LHCN-M2 (cell line): ENCODE data around the gene YAF2. TPM values are rescaled to one million over a fixed set of nuclear protein-coding genes. Genes with fewer than 3 reads are reported as not detected.

Experiments
- DNase-seq: peaks from one replicate; pipeline ENCODE4 v3.0.0-alpha.2; 2012; ENCODE audit warnings: low read depth
- polyA plus RNA-seq: library from polyadenylated mRNA; unstranded; fragments of >200 nt; gene quantifications from one replicate; pipeline ENCODE4 v1.2.1, GENCODE V29; 2012; ENCODE audit warnings: missing spikeins
- total RNA-seq: library from RNA; depleted of rRNA; stranded (reverse); fragments of >200 nt; gene quantifications from 2 replicates; pipeline ENCODE4 v1.2.3, GENCODE V29; 2014; rRNA removed

The YAF2 gene
- 17.7 and 17.8 TPM in 2 replicates for total RNA-seq
- polyA plus RNA-seq, result 11.7 TPM

- peak; percentile 79 for DNase-seq
Observed at GRCh38 chr12:42238240-42239140, at the start of gene YAF2. TSS of gene YAF2 (minus strand) at chr12:42238248. CDS start at chr12:42238180, 68 bp downstream.

- DNase-seq, result no peak
Observed at GRCh38 chr12:42286741-42287140, 48.7 kb upstream of the YAF2 start.

GRCh38 chr12:42285431-42285830 lies 47.4 kb upstream of the YAF2 start:
- no peak for DNase-seq

GRCh38 chr12:42284876-42285275 lies 46.8 kb upstream of the YAF2 start:
- DNase-seq, result no peak

GRCh38 chr12:42284157-42284556 lies 46.1 kb upstream of the YAF2 start:
- no peak for DNase-seq

- no peak for DNase-seq
Observed at GRCh38 chr12:42283739-42284138, 45.7 kb upstream of the YAF2 start.

- DNase-seq, result no peak
Observed at GRCh38 chr12:42282294-42282693, 44.2 kb upstream of the YAF2 start.

GRCh38 chr12:42281844-42282243 lies 43.8 kb upstream of the YAF2 start:
- no peak for DNase-seq

GRCh38 chr12:42281278-42281677 lies 43.2 kb upstream of the YAF2 start:
- no peak for DNase-seq

- DNase-seq, result no peak
Observed at GRCh38 chr12:42278128-42278510, 40.1 kb upstream of the YAF2 start.

- DNase-seq, result no peak
Observed at GRCh38 chr12:42277396-42278127, 39.5 kb upstream of the YAF2 start.

GRCh38 chr12:42275499-42275898 lies 37.5 kb upstream of the YAF2 start:
- DNase-seq, result no peak

GRCh38 chr12:42273706-42274105 lies 35.7 kb upstream of the YAF2 start:
- no peak for DNase-seq

GRCh38 chr12:42270596-42270995 lies 32.5 kb upstream of the YAF2 start:
- no peak for DNase-seq

GRCh38 chr12:42267413-42268190 lies 29.6 kb upstream of the YAF2 start:
- DNase-seq, result no peak

GRCh38 chr12:42266579-42267230 lies 28.7 kb upstream of the YAF2 start:
- no peak for DNase-seq

GRCh38 chr12:42262271-42262670 lies 24.2 kb upstream of the YAF2 start:
- no peak for DNase-seq

- no peak for DNase-seq
Observed at GRCh38 chr12:42261708-42262107, 23.7 kb upstream of the YAF2 start.

- no peak for DNase-seq
Observed at GRCh38 chr12:42260518-42260917, 22.5 kb upstream of the YAF2 start.

GRCh38 chr12:42259699-42260098 lies 21.7 kb upstream of the YAF2 start:
- no peak for DNase-seq

- DNase-seq, result no peak
Observed at GRCh38 chr12:42255866-42256261, 17.8 kb upstream of the YAF2 start.
